Brain microvascular endothelial cell (primary cell): ENCODE results near the gene MAFG.
"Not testable (repeated sequence)": the region's sequence is repeated elsewhere in the genome, so short reads cannot be mapped to it uniquely, and the experiment has no call there.

ENCODE experiments used
- DNase-seq: peaks from one replicate; pipeline ENCODE4 v3.0.0-alpha.2; 2020
- H3K27ac ChIP-seq: fragments of 250-450 bp; sonication (Bioruptor Pico); 2 replicates; pipeline ENCODE4 v1.5.1; 2020; ENCODE audit warnings: mild to moderate bottlenecking, moderate library complexity
- H3K27me3 ChIP-seq: fragments of 250-450 bp; sonication (Bioruptor Pico); replicated peaks from 2 replicates; pipeline ENCODE4 v1.5.1; 2020; ENCODE audit warnings: mild to moderate bottlenecking
- H3K36me3 ChIP-seq: fragments of 250-450 bp; sonication (Bioruptor Pico); replicated peaks from 2 replicates; pipeline ENCODE4 v1.5.1; 2020; ENCODE audit warnings: mild to moderate bottlenecking
- H3K4me3 ChIP-seq: 2 replicates; pipeline ENCODE4 v1.5.1; 2011; ENCODE audit warnings: low read depth, mild to moderate bottlenecking, control low read depth, low read length, moderate library complexity
- CTCF ChIP-seq: IDR thresholded peaks from 2 replicates; pipeline ENCODE4 v1.5.1; 2011; ENCODE audit warnings: low read depth, mild to moderate bottlenecking, moderate library complexity, low read length, control low read depth, inconsistent platforms; ENCODE audit errors: missing control alignments
- in situ Hi-C: cut with HindIII; loops from 2 replicates; pipeline ENCODE4 v1.10.0; 2017; ENCODE audit warnings: low sequenced_read_pairs, low pct_ligation_motif_present

The MAFG gene

GRCh38 chr17:81954131-81955057, 26.9 kb upstream of the MAFG start:
- Histone ChIP-seq H3K27ac (no peak overlapping the region), H3K27me3 (peaks cover 20% of the 10 kb centered on the region), H3K36me3 (no peaks in the 10 kb centered on the region), H3K4me3 (no peak overlapping the region)
- no peak for DNase-seq
- TF ChIP-seq CTCF = no peak
- in situ Hi-C loops = no loop called here

- DNase-seq, H3K4me3 ChIP-seq, H3K27ac ChIP-seq, in situ Hi-C loops, H3K36me3 ChIP-seq: not testable (repeated sequence)
- H3K27me3 ChIP-seq = peaks cover 10% of the 10 kb centered on the region
These were observed 25.9 kb upstream of the MAFG start for GRCh38 chr17:81953443-81953842.

- DNase-seq = no peak
- in situ Hi-C loops = no loop called here
These were observed 25.3 kb upstream of the MAFG start for GRCh38 chr17:81952792-81953228.

GRCh38 chr17:81951785-81952684, 24.5 kb upstream of the MAFG start:
- Histone ChIP-seq H3K27ac (no peak overlapping the region), H3K4me3 (no peak overlapping the region), H3K27me3 (peaks cover 2% of the 10 kb centered on the region), H3K36me3 (no peaks in the 10 kb centered on the region)
- in situ Hi-C loops = no loop called here
- TF ChIP-seq CTCF = no peak
- DNase-seq = no peak

More at GRCh38 chr17:81952792-81953228, 25.3 kb upstream of the MAFG start:
- Histone ChIP-seq H3K27ac (no peak overlapping the region), H3K36me3 (no peaks in the 10 kb centered on the region), H3K4me3 (no peak overlapping the region), H3K27me3 (peaks cover 4% of the 10 kb centered on the region)
- no peak for TF ChIP-seq CTCF

GRCh38 chr17:81950501-81950900, 23.0 kb upstream of the MAFG start:
- H3K36me3 ChIP-seq = no peaks in the 10 kb centered on the region
- H3K27ac ChIP-seq = no peak overlapping the region
- no peak for DNase-seq
- H3K4me3 ChIP-seq = no peak overlapping the region
- TF ChIP-seq CTCF = no peak
- peaks cover 2% of the 10 kb centered on the region for H3K27me3 ChIP-seq
- in situ Hi-C loops = no loop called here
